OCI-LY7 (cell line): ENCODE measurements around the gene DNER. TPM values are rescaled to one million over a fixed set of nuclear protein-coding genes. Genes with fewer than 3 reads are reported as not detected.

Source experiments
- BruUV-seq: library from RNA; stranded (reverse); fragments of 400-500 nt; replicated peaks from 2 replicates; lab custom pipeline; 2021; lab: Mats Ljungman, UMichigan
- CTCF ChIA-PET: fragments of 300-600 bp; sonication (Branson Sonifier 250); formaldehyde crosslinking; loops from one replicate; lab custom pipeline; 2022; ENCODE audit warnings: antibody characterized with exemption; ENCODE audit not compliant: unreplicated experiment; lab: Charles Lee
- POLR2A ChIA-PET: fragments of 300-600 bp; sonication (Branson Sonifier 250); formaldehyde crosslinking; loops from one replicate; lab custom pipeline; 2022; ENCODE audit warnings: antibody characterized with exemption; lab: Charles Lee
- DNase-seq: peaks from one replicate; pipeline ENCODE4 v3.0.0-alpha.2; 2015; ENCODE audit warnings: low spot score
- H2AFZ ChIP-seq: fragments of 200-600 bp; sonication (generic), shearing (Covaris generic); 2 replicates; pipeline ENCODE4 v1.6.1; 2014; ENCODE audit warnings: mild to moderate bottlenecking, antibody characterized with exemption, low read length, moderate library complexity
- H3K27ac ChIP-seq: fragments of 200-600 bp; sonication (generic); 2 replicates; pipeline ENCODE4 v1.5.1; 2014; ENCODE audit warnings: mixed run types, low read depth, mild to moderate bottlenecking, moderate library complexity, low read length, inconsistent platforms; ENCODE audit not compliant: poor library complexity, severe bottlenecking
- H3K36me3 ChIP-seq: fragments of 200-600 bp; sonication (generic); 2 replicates; pipeline ENCODE4 v1.6.1; 2014; ENCODE audit warnings: mild to moderate bottlenecking, antibody characterized with exemption, low read length, moderate library complexity, mixed read lengths; ENCODE audit not compliant: insufficient read depth
- H3K4me1 ChIP-seq: fragments of 200-600 bp; sonication (generic); 2 replicates; pipeline ENCODE4 v1.5.1; 2014; ENCODE audit warnings: mild to moderate bottlenecking, low read length; ENCODE audit not compliant: insufficient read depth, poor library complexity, severe bottlenecking
- H3K4me2 ChIP-seq: fragments of 200-600 bp; sonication (generic); 2 replicates; pipeline ENCODE4 v1.6.1; 2014; ENCODE audit warnings: mild to moderate bottlenecking, low read length
- H3K4me3 ChIP-seq: fragments of 200-600 bp; sonication (generic); 2 replicates; pipeline ENCODE4 v1.5.1; 2014; ENCODE audit warnings: mild to moderate bottlenecking, low read depth, low read length; ENCODE audit not compliant: poor library complexity, severe bottlenecking
- H3K79me2 ChIP-seq: fragments of 200-600 bp; sonication (generic); 2 replicates; pipeline ENCODE4 v1.6.1; 2016; ENCODE audit warnings: low read depth, mild to moderate bottlenecking, low read length, moderate library complexity, mixed read lengths; ENCODE audit not compliant: insufficient read depth
- H3K9me2 ChIP-seq: fragments of 200-600 bp; sonication (generic); 2 replicates; pipeline ENCODE4 v1.6.1; 2016; ENCODE audit warnings: mild to moderate bottlenecking, low read length, mixed read lengths; ENCODE audit not compliant: insufficient read depth
- H3K9me3 ChIP-seq: fragments of 200-600 bp; sonication (generic); 2 replicates; pipeline ENCODE4 v1.6.1; 2014; ENCODE audit warnings: mild to moderate bottlenecking, mixed run types, low read length, mixed read lengths
- H4K20me1 ChIP-seq: fragments of 200-600 bp; sonication (generic); 2 replicates; pipeline ENCODE4 v1.6.1; 2014; ENCODE audit warnings: mild to moderate bottlenecking, antibody characterized with exemption, low read length, moderate library complexity, mixed read lengths; ENCODE audit not compliant: insufficient read depth
- CTCF ChIP-seq: fragments of 200-600 bp; sonication (generic); conservative IDR thresholded peaks from 2 replicates; pipeline ENCODE4 v1.5.1; 2014; ENCODE audit warnings: mild to moderate bottlenecking, antibody characterized with exemption, low read length, moderate library complexity, mixed read lengths
- EZH2phosphoT487 ChIP-seq: fragments of 200-600 bp; sonication (generic); IDR thresholded peaks from 2 replicates; pipeline ENCODE4 v1.6.1; 2018; ENCODE audit warnings: low read depth, borderline replicate concordance, mild to moderate bottlenecking, mixed run types, antibody characterized with exemption, low read length, moderate library complexity, mixed read lengths
- intact Hi-C: fragments of 100-400 bp; cut with micrococcal nuclease; formaldehyde crosslinking; loops from one replicate; pipeline ENCODE4 v1.10.0; 2022; ENCODE audit not compliant: unreplicated experiment
- total RNA-seq, 2 experiments: library from RNA; depleted of rRNA in 1 of 2; stranded (reverse); fragments of >200 nt in 1 of 2; shearing (Covaris generic) in 1 of 2; gene quantifications; 2 replicates each; pipeline ENCODE4 v1.2.3, GENCODE V29; 2014 to 2022

DNER gene
- total RNA-seq, 2 experiments from 2014 or later = not detected

DNA sequence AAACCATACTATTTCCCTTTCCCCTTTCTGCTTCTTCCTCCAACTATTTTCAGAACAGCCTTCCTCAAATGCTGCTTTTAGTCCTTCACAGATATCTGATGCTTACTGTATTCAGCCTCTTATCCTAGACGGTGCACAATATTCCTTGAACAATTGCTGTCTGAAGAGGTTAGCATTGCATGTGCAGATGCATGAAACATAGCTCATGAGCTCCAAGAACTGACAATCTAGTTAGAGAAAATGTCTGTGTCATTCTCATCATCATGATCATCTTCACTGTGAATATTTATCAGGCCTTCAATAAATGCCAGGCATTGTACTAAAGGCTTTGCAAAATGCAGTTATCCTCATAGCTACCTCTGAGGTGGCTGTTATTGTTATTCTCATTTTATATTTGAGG lies 190.7 kb downstream of the DNER start:
- H3K4me3 ChIP-seq = no peak overlapping the region
- CTCF ChIA-PET = no interaction called here
- H3K79me2 ChIP-seq = no peaks in the 10 kb centered on the region
- no peaks in the 10 kb centered on the region for H3K36me3 ChIP-seq
- H4K20me1 ChIP-seq = no peaks in the 10 kb centered on the region
- DNase-seq = no peak
- H3K9me3 ChIP-seq = no peaks in the 10 kb centered on the region
- BruUV-seq = no TSS peak
- no peaks in the 10 kb centered on the region for H3K9me2 ChIP-seq
- no peaks in the 10 kb centered on the region for H3K4me1 ChIP-seq
- intact Hi-C loops = no loop called here
- POLR2A ChIA-PET = interaction anchor here (0.6 to 1.4 kb wide), 3 partner anchors 8 to 52 kb away, joined by 3 to 4 read pairs (median 3); no protein-coding TSS in a partner anchor
- no peak for TF ChIP-seq CTCF
- TF ChIP-seq EZH2phosphoT487 = no peak
- no peak overlapping the region for H2AFZ ChIP-seq
- H3K4me2 ChIP-seq = no peak overlapping the region
- no peak overlapping the region for H3K27ac ChIP-seq

DNA sequence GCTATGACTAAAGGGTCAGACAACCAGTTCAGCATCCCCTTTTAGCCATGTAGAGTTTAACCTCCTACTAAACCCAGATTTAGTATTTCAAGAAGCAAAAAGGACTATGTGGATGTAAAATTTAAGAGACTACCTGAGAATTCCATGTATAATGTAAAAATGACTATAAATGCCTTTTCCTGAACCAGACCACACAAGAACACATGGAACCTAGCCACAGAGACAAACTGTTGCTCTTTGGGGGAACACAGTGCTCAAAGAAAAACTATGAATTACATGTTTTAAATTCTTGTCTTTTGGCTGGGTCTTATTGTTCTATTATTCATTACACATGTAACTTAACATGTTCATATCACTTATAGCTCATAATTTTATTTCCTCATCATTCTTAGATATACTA lies 192.8 kb downstream of the DNER start:
- Histone ChIP-seq H3K79me2 (no peaks in the 10 kb centered on the region), H4K20me1 (no peaks in the 10 kb centered on the region), H3K4me3 (no peak overlapping the region), H3K9me3 (no peaks in the 10 kb centered on the region), H3K36me3 (no peaks in the 10 kb centered on the region), H3K27ac (no peak overlapping the region), H3K9me2 (no peaks in the 10 kb centered on the region; the same call in 1 of the 2 replicates), H2AFZ (no peak overlapping the region), H3K4me1 (no peaks in the 10 kb centered on the region), H3K4me2 (no peak overlapping the region)
- intact Hi-C loops = no loop called here
- no TSS peak for BruUV-seq
- no peak for TF ChIP-seq EZH2phosphoT487
- no peak for TF ChIP-seq CTCF
- no peak for DNase-seq
- ChIA-PET POLR2A (no interaction called here), CTCF (no interaction called here)

GRCh38 chr2:229520691-229521096 lies 193.7 kb downstream of the DNER start:
- intact Hi-C loops = no loop called here
- H3K36me3 ChIP-seq = no peaks in the 10 kb centered on the region
- ChIA-PET POLR2A (no interaction called here), CTCF (no interaction called here)
- no peaks in the 10 kb centered on the region for H4K20me1 ChIP-seq
- H3K79me2 ChIP-seq = no peaks in the 10 kb centered on the region
- H3K4me3 ChIP-seq = no peak overlapping the region
- no peak overlapping the region for H3K4me2 ChIP-seq
- no peaks in the 10 kb centered on the region; the same call in 1 of the 2 replicates for H3K9me2 ChIP-seq
- no peak for DNase-seq
- no peak overlapping the region for H3K27ac ChIP-seq
- BruUV-seq = no TSS peak
- TF ChIP-seq CTCF (no peak), EZH2phosphoT487 (no peak)
- H3K9me3 ChIP-seq = no peaks in the 10 kb centered on the region
- no peak overlapping the region for H2AFZ ChIP-seq
- H3K4me1 ChIP-seq = no peaks in the 10 kb centered on the region
